Ectodermal cell (in vitro differentiated cells): ENCODE results near the gene FAM234B.
"Not testable (repeated sequence)": the region's sequence is repeated elsewhere in the genome, so short reads cannot be mapped to it uniquely, and the experiment has no call there.

Experiments
- H3K27ac ChIP-seq: 2 replicates; pipeline ENCODE4 v1.7.0; 2013; ENCODE audit warnings: mild to moderate bottlenecking, low read depth, low read length; ENCODE audit not compliant: insufficient read depth, poor library complexity, severe bottlenecking
- H3K27me3 ChIP-seq: 2 replicates; pipeline ENCODE4 v1.7.0; 2013; ENCODE audit warnings: mild to moderate bottlenecking, low read length; ENCODE audit not compliant: insufficient read depth, control insufficient read depth, poor library complexity, severe bottlenecking
- H3K36me3 ChIP-seq: one replicate; pipeline ENCODE4 v1.7.0; 2013; ENCODE audit warnings: low read length; ENCODE audit not compliant: control insufficient read depth, insufficient read depth
- H3K4me1 ChIP-seq: one replicate; pipeline ENCODE4 v1.7.0; 2013; ENCODE audit warnings: low read length; ENCODE audit not compliant: control insufficient read depth, insufficient read depth
- H3K4me3 ChIP-seq: 2 replicates; pipeline ENCODE4 v1.7.0; 2013; ENCODE audit warnings: low read depth, low read length, control low read depth; ENCODE audit not compliant: insufficient read depth
- H3K9me3 ChIP-seq: 2 replicates; pipeline ENCODE4 v1.7.0; 2013; ENCODE audit warnings: mild to moderate bottlenecking, low read length, moderate library complexity; ENCODE audit not compliant: control insufficient read depth
- WGBS, 2 experiments: methylation state at CpG; one replicate each; pipeline ENCODE4 v1.1.7; 2013; ENCODE audit warnings: missing lambda C conversion rate in 2 of 2; 5-methylcytosine and 5-hydroxymethylcytosine counted together

Gene FAM234B

DNA sequence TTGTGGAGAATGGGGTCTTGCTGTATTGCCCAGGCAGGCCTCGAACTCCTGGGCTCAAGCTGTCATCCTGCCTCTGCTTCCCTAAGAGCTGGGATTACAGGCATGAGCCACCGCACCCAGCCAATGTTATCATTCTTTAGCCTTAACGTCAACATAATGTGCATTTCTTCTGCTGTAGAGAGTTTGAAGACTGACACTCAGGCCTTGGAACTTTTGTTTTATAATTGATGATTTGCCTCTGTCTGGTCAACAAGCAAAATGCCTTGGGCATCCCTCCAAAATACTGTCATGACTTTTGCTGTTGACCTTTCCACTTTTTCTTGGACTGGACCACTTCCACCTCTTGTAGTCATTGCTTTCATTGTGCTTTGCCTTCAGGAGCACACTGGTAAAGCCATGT, 29.0 kb downstream of the FAM234B start:
- Histone ChIP-seq H3K4me1 (no peaks in the 10 kb centered on the region), H3K4me3 (no peak overlapping the region), H3K27me3 (no peaks in the 10 kb centered on the region), H3K27ac (no peak overlapping the region), H3K36me3 (peaks cover 10% of the 10 kb centered on the region), H3K9me3 (no peaks in the 10 kb centered on the region)
- WGBS, 2 experiments, result 98 to 99% methylated on average over 3 of the region's 3 CpGs

DNA sequence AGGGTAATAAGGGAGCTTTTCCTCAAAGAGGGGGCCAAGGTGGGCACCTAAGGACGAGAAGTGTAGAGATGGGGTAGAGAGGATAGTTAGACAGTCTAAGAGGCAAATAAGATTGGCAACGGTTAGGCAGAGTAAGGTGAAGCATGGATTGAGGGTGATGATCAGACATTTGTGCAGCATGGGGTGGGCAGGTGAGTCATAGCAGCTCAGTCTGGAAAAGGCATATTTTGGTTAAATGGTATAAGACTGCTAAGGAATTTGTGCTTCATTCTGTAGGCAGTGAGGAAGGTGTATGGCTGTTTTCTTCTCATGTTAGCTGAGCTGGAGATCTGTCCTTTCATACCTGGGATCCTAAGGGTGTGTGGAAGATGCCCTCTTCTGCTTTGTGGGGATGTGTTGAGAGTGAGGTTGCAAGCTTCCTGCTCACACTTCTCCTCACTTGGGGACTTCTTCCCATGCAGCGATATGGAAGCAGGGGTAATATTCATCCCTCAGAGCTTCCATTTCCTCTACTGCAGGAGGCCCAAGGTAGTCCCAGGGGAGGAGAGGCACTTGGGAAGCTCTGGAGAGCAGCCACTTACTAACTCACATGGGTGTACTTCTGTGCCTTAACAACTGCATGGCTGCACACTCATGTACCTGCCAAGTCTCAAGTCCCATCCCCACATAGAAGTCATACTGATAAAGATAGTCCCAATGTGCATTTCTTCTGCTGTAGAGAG, 30.4 kb downstream of the FAM234B start:
- Histone ChIP-seq H3K36me3 (peaks cover 9% of the 10 kb centered on the region), H3K27me3 (no peaks in the 10 kb centered on the region), H3K4me1 (no peaks in the 10 kb centered on the region), H3K4me3 (no peak overlapping the region), H3K27ac (no peak overlapping the region), H3K9me3 (no peaks in the 10 kb centered on the region)
- WGBS, 2 experiments, result 95% methylated on average over 3 of the region's 3 CpGs

DNA sequence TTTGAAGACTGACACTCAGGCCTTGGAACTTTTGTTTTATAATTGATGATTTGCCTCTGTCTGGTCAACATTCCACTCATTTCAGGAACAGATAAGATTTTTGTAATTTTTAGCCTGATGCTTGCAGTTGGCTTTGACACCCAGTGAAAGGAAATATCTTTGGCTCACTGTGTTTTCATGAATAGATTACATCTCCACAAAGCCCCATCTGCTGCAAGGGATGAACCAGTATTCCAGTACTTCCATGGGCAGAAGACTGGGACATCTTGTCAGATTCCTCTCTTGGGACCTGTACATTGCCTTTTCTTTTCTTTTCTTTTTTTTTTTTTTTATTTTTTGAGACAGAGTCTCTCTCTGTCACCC, 30.9 kb downstream of the FAM234B start:
- H3K4me1 ChIP-seq, result no peaks in the 10 kb centered on the region
- no peak overlapping the region for H3K27ac ChIP-seq
- no peaks in the 10 kb centered on the region for H3K27me3 ChIP-seq
- peaks cover 9% of the 10 kb centered on the region for H3K36me3 ChIP-seq
- H3K4me3 ChIP-seq, result no peak overlapping the region
- no peaks in the 10 kb centered on the region for H3K9me3 ChIP-seq

- H3K27ac ChIP-seq, result no peak overlapping the region
- H3K4me3 ChIP-seq, result no peak overlapping the region
- H3K27me3 ChIP-seq, result no peaks in the 10 kb centered on the region
- 88% methylated on average over 12 of the region's 12 CpGs for WGBS, 2 experiments
- H3K9me3 ChIP-seq, result no peaks in the 10 kb centered on the region
- H3K36me3 ChIP-seq, result peaks cover 9% of the 10 kb centered on the region
- H3K4me1 ChIP-seq, result no peaks in the 10 kb centered on the region
Measured at GRCh38 chr12:13075786-13076570, 31.8 kb downstream of the FAM234B start.

- no peak overlapping the region for H3K4me3 ChIP-seq
- H3K27ac ChIP-seq, result no peak overlapping the region
- no peaks in the 10 kb centered on the region for H3K4me1 ChIP-seq
- H3K9me3 ChIP-seq, result no peaks in the 10 kb centered on the region
- H3K36me3 ChIP-seq, result peaks cover 9% of the 10 kb centered on the region
- 75% methylated on average over 8 of the region's 8 CpGs for WGBS, 2 experiments
- no peaks in the 10 kb centered on the region for H3K27me3 ChIP-seq
Measured at GRCh38 chr12:13079440-13079906, 35.3 kb downstream of the FAM234B start.

DNA sequence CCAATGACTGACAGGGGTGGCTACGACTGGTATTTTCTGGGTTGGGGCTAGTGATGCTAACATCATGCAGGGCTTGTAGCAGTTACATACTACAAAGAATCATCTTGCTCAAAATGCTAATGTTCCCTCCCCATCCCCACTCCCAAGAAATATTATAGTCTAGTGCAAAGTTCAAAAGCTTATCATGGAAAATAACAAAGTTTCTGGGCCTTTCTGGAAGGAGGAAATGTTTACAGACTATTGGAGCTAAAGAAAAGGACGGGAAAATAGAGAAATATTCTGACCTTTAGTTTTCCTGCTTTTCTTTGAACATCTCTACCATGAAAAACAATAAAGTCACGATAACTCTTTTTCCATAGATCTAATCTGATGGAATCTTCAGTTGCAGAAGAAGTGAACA, 36.1 kb downstream of the FAM234B start:
- H3K27ac ChIP-seq, result no peak overlapping the region
- 93 to 97% methylated on average over 3 of the region's 3 CpGs for WGBS, 2 experiments

DNA sequence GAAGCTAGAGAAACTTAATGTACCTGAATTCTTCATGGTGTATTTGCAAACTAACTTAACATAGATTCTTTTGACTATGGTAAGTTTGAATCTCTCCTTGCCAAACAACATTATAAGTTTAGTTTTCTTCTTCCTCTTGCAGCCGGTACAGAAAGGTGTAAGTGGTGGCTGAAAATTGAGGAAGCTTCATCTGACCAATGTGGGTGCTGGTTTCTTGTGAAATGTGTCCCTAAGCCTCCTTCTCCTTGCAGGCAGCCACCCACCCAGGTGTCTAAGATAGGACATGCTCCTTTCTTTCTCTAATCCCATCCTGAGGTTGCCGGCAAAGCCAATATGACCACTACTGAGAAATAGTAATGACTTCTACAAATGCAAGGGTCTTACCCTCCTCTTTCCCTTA, 38.7 kb downstream of the FAM234B start:
- no peak overlapping the region for H3K27ac ChIP-seq
- H3K36me3 ChIP-seq, result no peaks in the 10 kb centered on the region
- peaks cover 3% of the 10 kb centered on the region for H3K4me1 ChIP-seq
- no peak overlapping the region for H3K4me3 ChIP-seq
- WGBS, 2 experiments, result 87 to 88% methylated on average over 2 of the region's 2 CpGs
- H3K27me3 ChIP-seq, result no peaks in the 10 kb centered on the region
- no peaks in the 10 kb centered on the region for H3K9me3 ChIP-seq

More for the DNA sequence above, 36.1 kb downstream of the FAM234B start:
- H3K27me3 ChIP-seq, result no peaks in the 10 kb centered on the region
- no peaks in the 10 kb centered on the region for H3K4me1 ChIP-seq
- H3K36me3 ChIP-seq, result peaks cover 9% of the 10 kb centered on the region
- no peak overlapping the region for H3K4me3 ChIP-seq
- H3K9me3 ChIP-seq, result no peaks in the 10 kb centered on the region

GRCh38 chr12:13083638-13084037, 39.5 kb downstream of the FAM234B start:
- H3K9me3 ChIP-seq, H3K27ac ChIP-seq, H3K27me3 ChIP-seq, H3K36me3 ChIP-seq, H3K4me3 ChIP-seq, H3K4me1 ChIP-seq: not testable (repeated sequence)
- WGBS, 2 experiments, result 89 to 94% methylated on average over 1 to 5 of the region's 5 CpGs

GRCh38 chr12:13084898-13085640, 40.9 kb downstream of the FAM234B start:
- Histone ChIP-seq H3K4me3 (no peak overlapping the region), H3K36me3 (no peaks in the 10 kb centered on the region), H3K9me3 (no peaks in the 10 kb centered on the region), H3K27me3 (no peaks in the 10 kb centered on the region), H3K27ac (no peak overlapping the region), H3K4me1 (peaks cover 5% of the 10 kb centered on the region)
- WGBS, 2 experiments, result 96% methylated on average over 11 of the region's 11 CpGs
